Skin epidermis (tissue), 12 donors: ENCODE measurements around the gene SLC12A2.
A peak's percentile ranks its signal among the peaks of the same experiment; 100 is the strongest.

Experiments
- H3K27ac ChIP-seq, 21 experiments: fragments of 200-600 bp; sonication (generic) in 11 of 21; one replicate each; pipeline ENCODE4 v1.5.0; 2020; ENCODE audit warnings: mild to moderate bottlenecking in 3 of 21, inconsistent platforms in 2 of 21, moderate library complexity in 2 of 21
- H3K4me3 ChIP-seq, 7 experiments: fragments of 200-600 bp; sonication (generic) in 2 of 7; one replicate each; pipeline ENCODE4 v1.5.0; 2020; ENCODE audit warnings: inconsistent platforms in 2 of 7, mild to moderate bottlenecking in 2 of 7, moderate library complexity in 1 of 7

The SLC12A2 gene

DNA sequence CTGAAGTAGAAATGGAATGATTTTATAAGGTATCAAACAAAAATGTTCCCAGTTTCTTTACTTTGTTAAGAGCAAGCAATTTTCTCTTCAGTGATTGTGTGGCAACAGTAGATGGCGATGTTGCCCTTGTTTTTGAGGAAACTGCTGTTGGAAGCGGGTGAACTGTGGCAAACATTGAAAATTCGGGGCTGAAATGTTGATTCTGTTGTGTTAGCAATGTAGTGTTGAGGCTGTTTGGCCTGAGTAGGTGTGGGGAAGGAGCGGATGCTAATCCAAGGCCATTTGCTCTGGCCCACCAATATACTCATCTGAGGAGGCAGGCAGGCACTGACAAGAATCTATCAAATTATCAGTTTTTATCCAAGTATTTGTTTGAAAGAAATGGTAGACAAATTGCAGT is 129.8 kb downstream of the SLC12A2 start:
- Histone ChIP-seq H3K27ac (no peak overlapping the region), H3K4me3 (no peak overlapping the region)

DNA sequence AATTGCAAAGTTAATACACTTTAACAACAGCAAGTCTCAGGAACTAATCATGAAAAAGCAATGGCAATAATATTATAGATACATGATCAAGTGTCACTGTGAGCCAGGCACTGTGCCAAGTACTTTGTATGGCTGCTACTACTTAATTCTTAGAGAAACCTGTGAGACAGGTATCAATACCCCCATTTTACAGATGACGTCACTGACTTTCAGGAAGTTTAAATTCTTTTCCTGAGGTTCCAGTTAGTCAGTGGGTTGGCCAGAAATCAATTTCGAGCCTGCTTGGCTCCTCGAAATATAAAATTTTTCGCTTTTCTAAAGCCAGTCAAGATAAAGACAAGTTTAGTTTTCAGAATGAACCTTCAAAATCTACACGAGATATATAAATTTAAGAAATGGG is 130.3 kb downstream of the SLC12A2 start:
- H3K27ac ChIP-seq, result no peak overlapping the region
- no peak overlapping the region for H3K4me3 ChIP-seq

DNA sequence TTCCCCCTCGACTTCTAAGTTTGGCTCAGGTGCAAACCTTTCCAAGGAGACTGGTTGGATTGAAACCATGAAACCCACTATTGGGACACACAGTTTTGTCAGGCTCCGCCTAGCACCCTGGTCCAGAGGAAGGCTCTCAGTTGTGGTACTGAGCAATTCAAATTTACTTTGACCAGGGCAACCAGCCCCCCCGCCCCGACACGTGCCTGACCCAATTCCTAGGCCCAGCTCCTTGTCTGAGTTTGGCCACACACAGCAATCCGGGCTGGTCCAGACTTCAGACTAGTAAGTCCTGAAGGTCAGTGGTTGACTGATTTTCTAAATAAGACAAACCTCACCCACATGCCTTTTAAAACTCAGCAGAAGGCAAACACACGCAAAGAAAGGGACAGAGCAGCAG is 132.7 kb downstream of the SLC12A2 start:
- H3K27ac ChIP-seq, result peak overlapping the region in 2 of 21 experiments; percentile 22 to 39
- no peak overlapping the region for H3K4me3 ChIP-seq

DNA sequence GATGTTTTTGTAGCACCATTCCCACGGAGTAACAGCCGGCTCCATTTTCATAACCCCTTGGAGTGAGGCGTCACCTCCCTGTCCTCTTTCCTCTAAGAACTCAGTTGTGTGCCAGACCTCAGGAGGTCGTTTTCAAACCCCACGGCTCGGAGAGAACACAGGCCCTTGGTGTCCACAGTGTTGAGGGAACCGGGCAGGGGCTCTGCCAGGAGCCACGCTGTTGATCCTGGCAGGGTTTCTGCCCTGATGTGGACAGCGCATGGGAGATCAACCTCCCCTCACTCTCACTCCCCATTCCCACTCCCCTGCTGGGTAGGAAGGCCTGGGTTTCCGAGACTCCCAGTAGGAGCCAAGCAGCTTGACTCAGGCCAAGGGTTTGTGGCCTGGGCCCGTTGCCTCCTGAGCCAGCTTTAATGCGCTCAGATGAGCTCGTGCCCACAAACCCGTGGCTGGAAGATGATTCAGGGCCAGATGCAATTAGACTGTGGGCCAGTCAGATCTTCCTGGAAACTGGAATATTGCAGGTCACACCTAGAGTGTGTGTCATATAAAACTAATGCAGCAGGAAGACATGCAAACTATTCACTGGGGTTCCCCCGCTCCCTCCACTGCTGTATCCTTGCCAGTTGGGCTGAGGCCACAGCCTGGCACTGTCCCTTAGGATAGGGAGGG is 133.4 kb downstream of the SLC12A2 start:
- Histone ChIP-seq H3K4me3 (no peak overlapping the region), H3K27ac (peak overlapping the region in 4 of 21 experiments; percentile 6 to 52 (median 30))

DNA sequence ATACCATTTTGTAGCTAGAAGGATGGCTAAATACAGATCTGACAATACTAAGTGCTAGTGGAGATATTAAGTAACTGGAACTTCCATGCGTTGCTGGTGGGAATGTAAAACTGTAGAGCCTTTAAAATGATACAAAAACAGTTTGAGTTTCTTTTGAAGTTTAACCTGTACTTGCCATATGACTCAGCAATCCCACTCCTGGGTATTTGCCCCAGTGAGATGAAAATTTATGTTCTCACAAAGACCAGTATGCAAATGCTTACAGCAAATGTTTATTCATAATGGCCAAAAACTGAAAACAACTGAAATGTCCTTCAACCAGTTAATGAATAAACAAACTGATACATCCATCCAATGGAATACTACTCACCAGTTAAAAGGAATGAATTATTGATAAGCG is 137.3 kb downstream of the SLC12A2 start:
- no peak overlapping the region for H3K4me3 ChIP-seq
- H3K27ac ChIP-seq, result no peak overlapping the region

DNA sequence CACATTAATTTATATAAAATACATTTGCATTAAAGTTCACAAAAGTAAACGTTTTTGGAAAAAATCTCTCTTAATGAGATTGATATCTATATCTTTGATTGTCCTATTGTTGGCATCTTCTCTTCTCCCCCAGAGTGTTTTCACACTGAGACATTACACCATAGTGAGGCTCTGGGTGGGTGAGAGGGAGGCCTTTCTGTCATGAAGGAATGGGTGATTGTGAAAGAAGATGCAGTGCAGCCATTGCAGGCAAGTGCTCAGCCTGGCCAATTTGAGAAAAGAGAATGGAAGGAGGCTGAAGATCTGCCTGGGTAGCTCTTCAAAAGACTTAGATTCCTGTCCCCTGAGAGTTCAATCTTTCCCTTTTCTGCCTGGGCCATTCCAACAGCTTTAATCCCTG is 140.8 kb downstream of the SLC12A2 start:
- H3K27ac ChIP-seq, result no peak overlapping the region
- no peak overlapping the region for H3K4me3 ChIP-seq

DNA sequence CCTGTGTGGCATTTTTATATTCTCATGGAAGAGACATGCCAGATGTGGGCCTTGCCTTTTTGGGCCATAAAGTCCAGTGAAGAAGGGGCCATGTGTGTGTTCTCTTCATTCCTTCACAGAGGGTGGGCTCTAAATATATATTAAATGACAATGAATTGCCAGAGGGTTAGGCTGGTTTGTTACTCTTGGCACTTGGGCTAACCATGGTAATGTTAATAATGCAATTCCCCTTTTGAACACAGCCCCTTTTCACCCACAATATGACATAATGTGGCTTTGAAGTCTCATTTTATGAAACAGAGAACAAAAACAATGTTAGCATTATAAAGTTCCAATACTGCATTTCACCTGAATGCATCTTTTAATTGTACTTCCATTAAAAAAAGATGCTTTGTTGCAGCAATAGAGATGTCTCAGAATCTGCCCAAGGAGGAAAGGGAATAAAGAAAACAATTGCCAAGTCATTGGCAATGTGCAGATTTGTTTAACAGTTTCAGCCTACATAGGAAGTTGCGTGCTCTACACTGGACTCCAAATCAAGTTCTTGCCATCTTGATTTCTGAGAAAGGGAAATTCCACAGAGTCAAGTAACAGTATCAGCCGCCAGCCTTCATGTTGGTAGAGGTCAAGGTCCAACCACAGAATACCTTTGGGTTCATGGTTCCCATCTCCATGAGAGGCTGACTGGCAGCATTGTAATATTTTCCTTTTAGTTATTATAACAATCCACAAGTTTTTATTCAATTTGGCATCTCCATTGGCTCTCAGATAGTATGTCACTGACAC is 141.9 kb downstream of the SLC12A2 start:
- H3K4me3 ChIP-seq, result no peak overlapping the region
- H3K27ac ChIP-seq, result no peak overlapping the region

DNA sequence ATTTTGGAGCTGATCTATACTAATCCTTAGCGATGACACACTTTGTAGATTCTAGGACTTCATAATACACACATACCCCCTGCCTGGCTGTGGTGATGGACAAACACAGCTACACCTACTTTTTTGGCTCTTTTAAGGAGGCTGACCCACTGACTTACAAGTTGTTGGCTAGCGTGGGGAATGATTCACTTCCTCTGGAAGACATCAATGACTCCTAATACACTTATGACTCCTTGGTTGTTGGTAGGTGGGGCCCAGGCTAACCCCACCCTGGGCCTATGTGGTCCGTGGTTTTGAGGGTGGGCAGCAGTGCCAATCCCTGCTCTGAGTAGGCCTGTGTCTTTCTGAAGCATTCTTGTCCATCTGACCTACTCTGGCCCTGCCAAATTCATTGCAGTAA is 144.4 kb downstream of the SLC12A2 start:
- no peak overlapping the region for H3K27ac ChIP-seq
- no peak overlapping the region for H3K4me3 ChIP-seq

DNA sequence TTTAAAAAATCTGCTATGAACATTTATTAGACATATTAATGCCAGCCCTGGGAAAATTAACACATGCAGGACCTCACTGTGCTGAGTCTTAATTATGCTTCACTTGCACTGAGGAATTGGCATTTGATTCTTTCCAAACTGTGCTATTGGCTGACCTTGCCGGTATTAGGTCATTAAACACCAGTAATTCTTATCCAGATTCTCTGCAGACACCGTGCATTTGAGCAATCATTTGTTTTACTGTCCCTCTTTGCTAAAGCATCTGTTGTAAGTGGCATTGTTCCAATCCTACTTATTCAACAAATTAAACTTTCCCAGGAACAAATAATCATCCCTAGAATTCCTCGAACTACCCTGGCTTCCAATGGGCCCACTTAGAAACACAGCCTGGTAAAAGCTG is 145.0 kb downstream of the SLC12A2 start:
- no peak overlapping the region for H3K27ac ChIP-seq

DNA sequence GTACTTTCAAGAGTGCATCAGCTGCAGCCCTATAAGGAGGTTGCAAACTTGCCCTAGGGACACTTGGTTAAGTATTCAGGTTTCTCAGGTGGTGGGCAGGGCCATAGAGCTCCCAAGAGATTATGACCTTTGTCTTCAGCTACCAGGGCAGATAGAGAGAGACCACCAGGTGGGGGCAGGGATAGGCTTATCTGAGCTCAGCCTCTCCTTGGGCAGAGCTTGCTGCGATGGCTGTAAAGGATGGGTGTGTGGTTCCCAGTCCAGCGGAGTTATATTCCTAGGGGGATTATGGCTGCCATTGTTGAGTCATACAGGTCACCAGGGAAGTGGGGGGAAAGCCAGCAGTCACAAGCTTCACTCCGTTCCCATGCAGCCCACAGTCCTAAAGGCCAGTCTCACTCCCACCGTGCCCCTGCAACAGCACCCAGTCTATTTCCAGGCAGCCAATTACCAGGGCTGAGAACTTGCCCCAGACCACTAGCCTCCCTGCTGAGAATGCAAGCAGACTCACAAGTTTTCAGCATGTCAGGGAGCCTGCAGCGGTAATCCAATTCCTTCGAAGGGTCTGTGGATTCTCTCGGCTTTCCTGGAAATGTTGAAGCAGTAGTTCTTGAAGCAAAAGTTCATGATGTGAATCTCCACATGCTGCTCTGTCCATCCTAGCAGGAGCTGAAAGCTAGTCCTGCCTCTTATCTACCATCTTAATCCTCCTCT is 151.5 kb downstream of the SLC12A2 start:
- Histone ChIP-seq H3K4me3 (no peak overlapping the region), H3K27ac (no peak overlapping the region)

More for the DNA sequence above, 145.0 kb downstream of the SLC12A2 start:
- H3K4me3 ChIP-seq, result no peak overlapping the region

DNA sequence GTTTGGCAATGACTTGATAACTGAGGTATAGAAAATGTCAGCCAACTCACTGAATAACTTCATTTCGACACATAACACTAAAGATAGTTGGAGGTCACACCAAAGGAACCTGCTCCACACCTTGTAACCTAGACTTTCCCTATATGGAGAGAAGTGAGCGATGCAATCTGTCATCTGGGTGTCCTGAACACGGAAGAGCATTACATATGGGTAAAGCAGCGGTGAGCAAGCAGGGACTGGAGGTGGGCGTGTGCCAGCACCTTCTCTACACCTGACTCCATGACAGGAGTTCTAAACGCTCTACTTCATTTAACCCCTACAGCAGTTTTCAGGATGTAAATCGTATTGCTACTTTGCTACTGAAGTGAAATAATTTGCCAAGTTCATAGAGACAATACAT is 152.8 kb downstream of the SLC12A2 start:
- H3K27ac ChIP-seq, result no peak overlapping the region

DNA sequence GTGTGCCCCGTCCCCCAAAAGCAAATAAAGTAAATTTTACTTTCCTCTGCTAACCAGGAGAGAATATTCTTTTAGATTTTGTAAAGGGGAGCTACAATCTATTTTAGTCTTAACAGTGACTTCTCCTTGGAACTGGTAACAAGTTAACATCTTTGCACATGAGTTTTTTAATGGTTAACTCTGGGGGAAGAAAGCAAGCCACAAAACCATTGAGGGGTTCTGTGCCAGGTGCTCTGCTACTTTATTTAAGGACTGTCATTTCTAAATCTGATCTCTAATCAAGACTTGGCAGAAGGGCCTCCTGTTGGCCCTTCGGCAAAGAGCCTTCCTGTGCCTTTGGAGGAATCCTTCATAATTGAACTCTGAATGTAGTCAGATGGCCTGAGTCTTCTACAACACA is 153.4 kb downstream of the SLC12A2 start:
- Histone ChIP-seq H3K27ac (no peak overlapping the region), H3K4me3 (no peak overlapping the region)

More for the DNA sequence above, 152.8 kb downstream of the SLC12A2 start:
- no peak overlapping the region for H3K4me3 ChIP-seq

DNA sequence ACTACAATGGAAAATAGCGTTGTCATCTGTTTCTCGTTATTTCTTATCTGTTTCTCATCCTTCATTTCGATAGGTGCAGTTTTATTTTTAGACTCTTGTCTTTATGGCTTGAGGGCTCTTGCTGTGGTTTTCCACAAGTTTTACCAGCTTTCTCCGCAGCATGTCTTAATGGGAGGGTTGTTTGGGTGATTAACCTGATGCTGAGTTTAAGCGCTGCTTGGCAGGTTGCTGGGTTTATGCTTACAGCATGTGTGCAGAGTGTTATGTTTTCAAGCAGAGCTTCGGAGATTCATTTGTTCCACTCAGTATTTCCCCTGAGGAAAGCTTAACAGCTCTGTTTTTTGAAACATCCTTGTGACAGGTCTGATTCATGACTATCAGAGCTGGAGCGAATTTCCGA is 154.0 kb downstream of the SLC12A2 start:
- H3K4me3 ChIP-seq, result no peak overlapping the region
- H3K27ac ChIP-seq, result no peak overlapping the region
